ENCODE measurements around the gene PRKCH. TPM values are rescaled to one million over a fixed set of nuclear protein-coding genes. Genes with fewer than 3 reads are reported as not detected.

PRKCH gene
- total and polyA plus RNA-seq, 9 of the 15 experiments (the other 6 are each of a cell fraction or from before 2014, with no cell fraction given) = 0.61 to 4.4 (median 4.0) TPM

- TF ChIP-seq DEAF1 (CRISPR knock-in tag; IDR thresholded peaks at IDR 0.05) = no peak
- TF ChIP-seq POLR2B (IDR thresholded peaks at IDR 0.05; ENCODE audit: low read depth, partially characterized antibody) = no peak
- TF ChIP-seq BCLAF1 (IDR thresholded peaks at IDR 0.05; ENCODE audit: borderline replicate concordance in 1 of 2, control insufficient read depth in 1 of 2, low read depth in 2 of 2, low read length in 1 of 2) = no peak
- TF ChIP-seq ELF1 (tag; IDR thresholded peaks at IDR 0.05) = peak; percentile 7; the same call in 1 of the 2 replicates
- no peak for TF ChIP-seq THRAP3 (IDR thresholded peaks at IDR 0.05; ENCODE audit: borderline replicate concordance)
- no peak for TF ChIP-seq TEAD1 (CRISPR knock-in tag; IDR thresholded peaks at IDR 0.05)
- no peak for TF ChIP-seq ZNF224 (CRISPR knock-in tag; IDR thresholded peaks at IDR 0.05)
- no peak for TF ChIP-seq ZNF696 (CRISPR knock-in tag; conservative IDR thresholded peaks at IDR 0.05)
- no peak for TF ChIP-seq CHAMP1 (IDR thresholded peaks at IDR 0.05)
- no peak for TF ChIP-seq ZNF143 (CRISPR knock-in tag; IDR thresholded peaks at IDR 0.05)
- TF ChIP-seq ATF3 (IDR thresholded peaks at IDR 0.05) = peak; percentile 87
- TF ChIP-seq ATF3 (CRISPR knock-in tag; conservative IDR thresholded peaks at IDR 0.05) = no peak
- peak; percentile 94 for TF ChIP-seq ZNF316 (IDR thresholded peaks at IDR 0.05)
- no peak for TF ChIP-seq ZNF311 (CRISPR knock-in tag; IDR thresholded peaks at IDR 0.05)
- no peak for TF ChIP-seq STAT5B (CRISPR knock-in tag; IDR thresholded peaks at IDR 0.05)
Measured at GRCh38 chr14:61562321-61563161, 241.2 kb downstream of the PRKCH start (continued).
